OCI-LY1 (cell line): ENCODE results near the gene CLDN20.

ENCODE experiments used
- CTCF ChIP-seq: fragments of 200-600 bp; sonication (generic), shearing (Covaris generic); IDR thresholded peaks from 2 replicates; pipeline ENCODE4 v1.5.1; 2017; ENCODE audit warnings: mild to moderate bottlenecking, antibody characterized with exemption, low read length, moderate library complexity, mixed read lengths
- EZH2 ChIP-seq: fragments of 200-600 bp; sonication (generic), shearing (Covaris generic); IDR thresholded peaks from 2 replicates; pipeline ENCODE4 v1.8.0; 2017; ENCODE audit warnings: borderline replicate concordance, mixed run types, mild to moderate bottlenecking, antibody characterized with exemption, low read length, moderate library complexity, mixed read lengths

DNA sequence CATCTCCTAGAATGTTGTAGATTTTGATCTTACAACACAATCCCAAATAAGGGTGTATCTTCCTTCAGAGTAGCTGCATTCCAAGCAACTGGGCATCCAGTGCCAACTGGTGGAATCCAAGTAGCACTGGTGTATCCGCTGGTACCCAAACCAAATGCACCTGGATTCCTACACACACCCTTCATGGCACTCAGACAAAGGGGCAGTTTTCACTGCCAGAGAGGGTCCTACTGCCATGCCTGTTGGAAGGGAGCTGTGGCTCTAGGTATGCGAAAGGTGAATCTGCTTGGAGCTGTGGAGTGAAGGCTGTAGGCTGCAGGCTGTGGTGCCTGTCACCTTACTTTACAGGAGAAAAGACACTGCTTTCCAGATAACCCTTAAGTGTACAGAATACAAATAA lies 17.0 kb upstream of the CLDN20 start:
- TF ChIP-seq CTCF: no peak
- no peak for TF ChIP-seq EZH2
